GM21367 (cell line): Measurements from ENCODE around the gene SAMD10.
"Not testable (repeated sequence)": the region's sequence is repeated elsewhere in the genome, so short reads cannot be mapped to it uniquely, and the experiment has no call there.

Source experiments
- ATAC-seq: cut with Tn5 transposase; IDR thresholded peaks from one replicate; pipeline ENCODE4 v1.9.1; 2021; ENCODE audit not compliant: unreplicated experiment

SAMD10 gene

GRCh38 chr20:63942969-63943807 lies 36.3 kb downstream of the SAMD10 start:
- ATAC-seq: no peak

GRCh38 chr20:63942250-63942951 lies 37.0 kb downstream of the SAMD10 start:
- no peak for ATAC-seq

- no peak for ATAC-seq
Observed at GRCh38 chr20:63941282-63942081, 38.0 kb downstream of the SAMD10 start.

GRCh38 chr20:63940472-63941266 lies 38.8 kb downstream of the SAMD10 start:
- no peak for ATAC-seq

- no peak for ATAC-seq
Observed at GRCh38 chr20:63940071-63940471, 39.4 kb downstream of the SAMD10 start.

- ATAC-seq: no peak
Observed at GRCh38 chr20:63939061-63939935, 40.1 kb downstream of the SAMD10 start.

- ATAC-seq: no peak
Observed at GRCh38 chr20:63937596-63937995, 41.8 kb downstream of the SAMD10 start.

- ATAC-seq: no peak
Observed at GRCh38 chr20:63935447-63935846, 44.0 kb downstream of the SAMD10 start.

- no peak for ATAC-seq
Observed at GRCh38 chr20:63934271-63935068, 45.0 kb downstream of the SAMD10 start.

GRCh38 chr20:63933646-63934045 lies 45.8 kb downstream of the SAMD10 start:
- no peak for ATAC-seq

- ATAC-seq: no peak
Observed at GRCh38 chr20:63932606-63933160, 46.8 kb downstream of the SAMD10 start.

- ATAC-seq: no peak
Observed at GRCh38 chr20:63931735-63932134, 47.7 kb downstream of the SAMD10 start.

- ATAC-seq: no peak
Observed at GRCh38 chr20:63930971-63931553, 48.4 kb downstream of the SAMD10 start.

GRCh38 chr20:63929473-63929883 lies 50.0 kb downstream of the SAMD10 start:
- not testable (repeated sequence) for ATAC-seq

- no peak for ATAC-seq
Observed at GRCh38 chr20:63929071-63929470, 50.4 kb downstream of the SAMD10 start.

GRCh38 chr20:63926298-63926697 lies 53.1 kb downstream of the SAMD10 start:
- no peak for ATAC-seq

GRCh38 chr20:63924241-63924640 lies 55.2 kb downstream of the SAMD10 start:
- no peak for ATAC-seq
